HepG2 (cell line): ENCODE measurements around the gene PLB1. TPM values are rescaled to one million over a fixed set of nuclear protein-coding genes. Genes with fewer than 3 reads are reported as not detected.

Source experiments
- ATM ChIP-seq: fragments of 450-650 bp; IDR thresholded peaks from 2 replicates; pipeline ENCODE4 v1.7.1; 2017; ENCODE audit warnings: mild to moderate bottlenecking, borderline replicate concordance
- BRD4 ChIP-seq: sonication (generic); formaldehyde crosslinking; IDR thresholded peaks from 2 replicates; pipeline ENCODE4 v1.4.0; 2020; ENCODE audit warnings: missing genetic modification reagents
- DNMT3B ChIP-seq: conservative IDR thresholded peaks from 2 replicates; pipeline ENCODE4 v1.6.1; 2016; ENCODE audit warnings: missing biosample characterization, control low read depth
- FOXM1 ChIP-seq: sonication (generic); formaldehyde crosslinking; IDR thresholded peaks from 2 replicates; pipeline ENCODE4 v1.5.0; 2020; ENCODE audit warnings: missing genetic modification reagents
- GATAD2A ChIP-seq: IDR thresholded peaks from 2 replicates; pipeline ENCODE4 v1.6.1; 2016
- HNRNPUL1 ChIP-seq: fragments of 200-400 bp; formaldehyde crosslinking; IDR thresholded peaks from 2 replicates; pipeline ENCODE4 v1.6.1; 2017; ENCODE audit warnings: low read depth, mild to moderate bottlenecking, low read length, moderate library complexity
- POLR2AphosphoS5 ChIP-seq: IDR thresholded peaks from 2 replicates; pipeline ENCODE4 v1.6.1; 2012; ENCODE audit warnings: low read depth, low read length
- RARA ChIP-seq: IDR thresholded peaks from 2 replicates; pipeline ENCODE4 v1.6.1; 2016; ENCODE audit warnings: missing genetic modification reagents, missing compliant biosample characterization
- SMAD9 ChIP-seq: sonication (generic); formaldehyde crosslinking; IDR thresholded peaks from 2 replicates; pipeline ENCODE4 v1.5.1; 2020; ENCODE audit warnings: mild to moderate bottlenecking, missing genetic modification reagents
- THYN1 ChIP-seq: sonication (generic); formaldehyde crosslinking; IDR thresholded peaks from 2 replicates; pipeline ENCODE4 v1.8.1; 2023; ENCODE audit warnings: low read depth, mild to moderate bottlenecking, moderate library complexity, missing genetic modification reagents, borderline replicate concordance
- XBP1 ChIP-seq: sonication (generic); formaldehyde crosslinking; IDR thresholded peaks from 2 replicates; pipeline ENCODE4 v1.5.0; 2020; ENCODE audit warnings: missing genetic modification reagents
- ZBTB1 ChIP-seq: sonication (generic); formaldehyde crosslinking; IDR thresholded peaks from 2 replicates; pipeline ENCODE4 v1.4.0; 2020; ENCODE audit warnings: missing genetic modification reagents, borderline replicate concordance
- ZFP41 ChIP-seq: sonication (generic); formaldehyde crosslinking; IDR thresholded peaks from 2 replicates; pipeline ENCODE4 v1.4.0; 2020; ENCODE audit warnings: mild to moderate bottlenecking, missing genetic modification reagents, borderline replicate concordance
- ZKSCAN8 ChIP-seq: IDR thresholded peaks from 2 replicates; pipeline ENCODE4 v1.6.1; 2016; ENCODE audit warnings: borderline replicate concordance, missing genetic modification reagents, missing compliant biosample characterization
- ZNF17 ChIP-seq: sonication (generic); formaldehyde crosslinking; IDR thresholded peaks from 2 replicates; pipeline ENCODE4 v1.5.0; 2020; ENCODE audit warnings: mild to moderate bottlenecking, missing genetic modification reagents
- ZNF383 ChIP-seq: sonication (generic); formaldehyde crosslinking; IDR thresholded peaks from 2 replicates; pipeline ENCODE4 v1.4.0; 2020; ENCODE audit warnings: missing genetic modification reagents, mild to moderate bottlenecking, borderline replicate concordance
- ZNF496 ChIP-seq: sonication (generic); formaldehyde crosslinking; IDR thresholded peaks from 2 replicates; pipeline ENCODE4 v1.8.1; 2023; ENCODE audit warnings: mild to moderate bottlenecking, moderate library complexity, missing genetic modification reagents; ENCODE audit not compliant: insufficient replicate concordance
- ZNF543 ChIP-seq: sonication (generic); formaldehyde crosslinking; IDR thresholded peaks from 2 replicates; pipeline ENCODE4 v1.4.0; 2020; ENCODE audit warnings: mild to moderate bottlenecking, missing genetic modification reagents
- ZNF614 ChIP-seq: IDR thresholded peaks from 2 replicates; pipeline ENCODE4 v1.6.1; 2018; ENCODE audit warnings: missing biosample characterization, missing genetic modification reagents, inconsistent platforms, borderline replicate concordance
- ZNF746 ChIP-seq: sonication (generic); formaldehyde crosslinking; IDR thresholded peaks from 2 replicates; pipeline ENCODE4 v1.8.0; 2022; ENCODE audit warnings: mild to moderate bottlenecking, missing genetic modification reagents
- polyA plus RNA-seq, 8 experiments: library from polyadenylated mRNA; depleted of rRNA in 3 of 8; stranded (reverse) in 7 of 8; unstranded in 1 of 8; fragments of >200 nt; fragmentation: Illumina TruSeq in 4 of 8; extraction: Trizol in 4 of 8; gene quantifications; 2 replicates each; pipeline versions ENCODE4 v1.2.1 to v1.2.3, GENCODE V29; 2011 to 2016; ENCODE audit warnings: low read depth in 4 of 8, missing spikeins in 1 of 8, mixed read lengths in 1 of 8; ENCODE audit not compliant: insufficient read depth in 1 of 8
- total RNA-seq, 5 experiments: library from RNA; depleted of rRNA; stranded (reverse); fragments of >200 nt; fragmentation: Illumina TruSeq; extraction: Trizol; gene quantifications; 2 replicates each; pipeline ENCODE4 v1.2.3, GENCODE V29; 2016; ENCODE audit warnings: low read depth in 1 of 5
- TF ChIP-seq, protein P1 (sequence below), 2 experiments: sonication (generic) in 1 of 2; formaldehyde crosslinking in 1 of 2; IDR thresholded peaks; 2 replicates each; pipeline versions ENCODE4 v1.4.0 to v1.6.1; 2016 to 2020; ENCODE audit warnings: borderline replicate concordance in 1 of 2, low read depth in 1 of 2, mild to moderate bottlenecking in 1 of 2, missing genetic modification reagents in 1 of 2
- TF ChIP-seq, protein P2 (sequence below): IDR thresholded peaks from 2 replicates; pipeline ENCODE4 v1.6.1; 2016; ENCODE audit warnings: missing genetic modification reagents, missing compliant biosample characterization
- TF ChIP-seq, protein P3 (sequence below): sonication (generic); formaldehyde crosslinking; IDR thresholded peaks from 2 replicates; pipeline ENCODE4 v1.4.0; 2020; ENCODE audit warnings: missing genetic modification reagents, borderline replicate concordance
- TF ChIP-seq, protein P4 (sequence below): sonication (generic); formaldehyde crosslinking; IDR thresholded peaks from 2 replicates; pipeline ENCODE4 v1.5.1; 2020; ENCODE audit warnings: missing genetic modification reagents, mild to moderate bottlenecking, borderline replicate concordance

Gene PLB1
- total and polyA plus RNA-seq, 2 of the 13 experiments (the other 11 are each of a cell fraction or from before 2014, with no cell fraction given), result 0.20 to 1.8 TPM

DNA sequence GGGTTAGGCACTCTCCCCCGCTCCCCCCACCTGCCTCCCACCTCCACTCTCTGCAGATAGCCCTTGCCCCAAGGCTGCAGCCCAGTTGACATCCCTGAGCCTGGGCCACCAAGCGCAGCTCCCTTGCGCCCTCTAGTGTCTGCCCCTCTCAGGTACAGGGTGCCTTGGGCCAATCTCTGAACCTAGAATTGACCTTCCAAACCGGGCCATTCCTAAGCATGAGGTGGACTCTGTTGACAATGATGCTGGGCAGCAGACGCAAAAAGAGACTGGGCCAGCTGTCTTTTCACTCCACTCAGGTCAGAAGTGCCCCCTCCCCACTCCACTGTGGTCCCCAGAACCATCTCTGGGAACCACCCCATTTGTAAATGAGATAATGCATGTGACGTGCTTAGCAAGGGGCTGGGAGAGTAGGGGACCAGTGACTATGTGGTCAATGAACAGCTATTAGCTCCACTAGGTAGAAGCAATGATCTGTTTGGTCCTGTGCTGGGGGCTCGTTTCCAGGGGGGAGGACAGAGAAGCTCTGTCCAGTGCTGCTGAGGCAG lies 43.3 kb upstream of the PLB1 start (continued):
- TF ChIP-seq, protein P1, sequence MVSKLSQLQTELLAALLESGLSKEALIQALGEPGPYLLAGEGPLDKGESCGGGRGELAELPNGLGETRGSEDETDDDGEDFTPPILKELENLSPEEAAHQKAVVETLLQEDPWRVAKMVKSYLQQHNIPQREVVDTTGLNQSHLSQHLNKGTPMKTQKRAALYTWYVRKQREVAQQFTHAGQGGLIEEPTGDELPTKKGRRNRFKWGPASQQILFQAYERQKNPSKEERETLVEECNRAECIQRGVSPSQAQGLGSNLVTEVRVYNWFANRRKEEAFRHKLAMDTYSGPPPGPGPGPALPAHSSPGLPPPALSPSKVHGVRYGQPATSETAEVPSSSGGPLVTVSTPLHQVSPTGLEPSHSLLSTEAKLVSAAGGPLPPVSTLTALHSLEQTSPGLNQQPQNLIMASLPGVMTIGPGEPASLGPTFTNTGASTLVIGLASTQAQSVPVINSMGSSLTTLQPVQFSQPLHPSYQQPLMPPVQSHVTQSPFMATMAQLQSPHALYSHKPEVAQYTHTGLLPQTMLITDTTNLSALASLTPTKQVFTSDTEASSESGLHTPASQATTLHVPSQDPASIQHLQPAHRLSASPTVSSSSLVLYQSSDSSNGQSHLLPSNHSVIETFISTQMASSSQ (IDR thresholded peaks at IDR 0.05; ENCODE audit: low read depth), result no peak
- TF ChIP-seq, protein P1 (CRISPR knock-in tag; IDR thresholded peaks at IDR 0.05; ENCODE audit: borderline replicate concordance), result no peak
- TF ChIP-seq, protein P2, sequence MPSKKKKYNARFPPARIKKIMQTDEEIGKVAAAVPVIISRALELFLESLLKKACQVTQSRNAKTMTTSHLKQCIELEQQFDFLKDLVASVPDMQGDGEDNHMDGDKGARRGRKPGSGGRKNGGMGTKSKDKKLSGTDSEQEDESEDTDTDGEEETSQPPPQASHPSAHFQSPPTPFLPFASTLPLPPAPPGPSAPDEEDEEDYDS (CRISPR knock-in tag), result no peak
- TF ChIP-seq ZNF17, result no peak
- TF ChIP-seq FOXM1, result no peak
- TF ChIP-seq ATM, result no peak
- TF ChIP-seq SMAD9 (CRISPR knock-in tag), result no peak
- TF ChIP-seq THYN1 (CRISPR knock-in tag), result no peak
- no peak for TF ChIP-seq ZNF746
- no peak for TF ChIP-seq XBP1 (CRISPR knock-in tag)
- TF ChIP-seq, protein P3, sequence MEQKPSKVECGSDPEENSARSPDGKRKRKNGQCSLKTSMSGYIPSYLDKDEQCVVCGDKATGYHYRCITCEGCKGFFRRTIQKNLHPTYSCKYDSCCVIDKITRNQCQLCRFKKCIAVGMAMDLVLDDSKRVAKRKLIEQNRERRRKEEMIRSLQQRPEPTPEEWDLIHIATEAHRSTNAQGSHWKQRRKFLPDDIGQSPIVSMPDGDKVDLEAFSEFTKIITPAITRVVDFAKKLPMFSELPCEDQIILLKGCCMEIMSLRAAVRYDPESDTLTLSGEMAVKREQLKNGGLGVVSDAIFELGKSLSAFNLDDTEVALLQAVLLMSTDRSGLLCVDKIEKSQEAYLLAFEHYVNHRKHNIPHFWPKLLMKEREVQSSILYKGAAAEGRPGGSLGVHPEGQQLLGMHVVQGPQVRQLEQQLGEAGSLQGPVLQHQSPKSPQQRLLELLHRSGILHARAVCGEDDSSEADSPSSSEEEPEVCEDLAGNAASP (CRISPR knock-in tag), result no peak
- TF ChIP-seq, protein P4, sequence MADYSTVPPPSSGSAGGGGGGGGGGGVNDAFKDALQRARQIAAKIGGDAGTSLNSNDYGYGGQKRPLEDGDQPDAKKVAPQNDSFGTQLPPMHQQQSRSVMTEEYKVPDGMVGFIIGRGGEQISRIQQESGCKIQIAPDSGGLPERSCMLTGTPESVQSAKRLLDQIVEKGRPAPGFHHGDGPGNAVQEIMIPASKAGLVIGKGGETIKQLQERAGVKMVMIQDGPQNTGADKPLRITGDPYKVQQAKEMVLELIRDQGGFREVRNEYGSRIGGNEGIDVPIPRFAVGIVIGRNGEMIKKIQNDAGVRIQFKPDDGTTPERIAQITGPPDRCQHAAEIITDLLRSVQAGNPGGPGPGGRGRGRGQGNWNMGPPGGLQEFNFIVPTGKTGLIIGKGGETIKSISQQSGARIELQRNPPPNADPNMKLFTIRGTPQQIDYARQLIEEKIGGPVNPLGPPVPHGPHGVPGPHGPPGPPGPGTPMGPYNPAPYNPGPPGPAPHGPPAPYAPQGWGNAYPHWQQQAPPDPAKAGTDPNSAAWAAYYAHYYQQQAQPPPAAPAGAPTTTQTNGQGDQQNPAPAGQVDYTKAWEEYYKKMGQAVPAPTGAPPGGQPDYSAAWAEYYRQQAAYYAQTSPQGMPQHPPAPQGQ (CRISPR knock-in tag), result no peak
- TF ChIP-seq ZFP41, result no peak
- no peak for TF ChIP-seq POLR2AphosphoS5
- no peak for TF ChIP-seq ZNF496 (CRISPR knock-in tag)
- no peak for TF ChIP-seq DNMT3B
- TF ChIP-seq BRD4 (CRISPR knock-in tag), result no peak
- TF ChIP-seq HNRNPUL1, result no peak
- 0 out of 2 replicates have a peak, but pooled peaks have one; percentile 27 for TF ChIP-seq RARA (CRISPR knock-in tag)
- TF ChIP-seq GATAD2A (CRISPR knock-in tag), result no peak
- TF ChIP-seq ZNF543, result no peak
- no peak for TF ChIP-seq ZNF383
- no peak for TF ChIP-seq ZNF614 (CRISPR knock-in tag)
- no peak for TF ChIP-seq ZBTB1 (CRISPR knock-in tag)
- TF ChIP-seq ZKSCAN8, result no peak
